Measurements from ENCODE around the gene ZBTB7A.

DNA sequence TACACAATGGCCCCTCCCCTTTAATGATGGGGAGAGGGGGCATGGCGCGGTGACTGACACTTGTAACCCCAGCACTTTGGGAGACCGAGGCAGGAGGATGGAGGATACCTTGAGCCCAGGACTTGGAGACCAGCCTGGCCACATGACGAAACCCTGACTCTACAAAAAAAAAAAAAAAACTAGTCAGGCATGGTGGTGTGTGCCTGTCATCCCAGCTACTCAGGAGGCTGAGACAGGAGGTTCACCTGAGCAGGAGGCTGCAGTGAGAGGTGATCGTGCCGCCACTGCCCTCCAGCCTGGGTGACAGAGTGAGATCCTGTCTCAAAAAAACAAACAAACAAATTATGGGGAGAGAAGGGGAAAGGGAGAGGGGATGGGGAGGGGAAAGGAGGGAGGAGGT, 13.8 kb upstream of the ZBTB7A start:
- TF ChIP-seq EP300 (IDR thresholded peaks at IDR 0.05; ENCODE audit: borderline replicate concordance) (no peak), TAF1 (IDR thresholded peaks at IDR 0.05; ENCODE audit: low read depth) (no peak), EGR1 (IDR thresholded peaks at IDR 0.05) (no peak), TEAD4 (IDR thresholded peaks at IDR 0.05) (no peak), ZBTB7A (IDR thresholded peaks at IDR 0.05; ENCODE audit: low read depth) (no peak)
- TF ChIP-seq, protein P1, sequence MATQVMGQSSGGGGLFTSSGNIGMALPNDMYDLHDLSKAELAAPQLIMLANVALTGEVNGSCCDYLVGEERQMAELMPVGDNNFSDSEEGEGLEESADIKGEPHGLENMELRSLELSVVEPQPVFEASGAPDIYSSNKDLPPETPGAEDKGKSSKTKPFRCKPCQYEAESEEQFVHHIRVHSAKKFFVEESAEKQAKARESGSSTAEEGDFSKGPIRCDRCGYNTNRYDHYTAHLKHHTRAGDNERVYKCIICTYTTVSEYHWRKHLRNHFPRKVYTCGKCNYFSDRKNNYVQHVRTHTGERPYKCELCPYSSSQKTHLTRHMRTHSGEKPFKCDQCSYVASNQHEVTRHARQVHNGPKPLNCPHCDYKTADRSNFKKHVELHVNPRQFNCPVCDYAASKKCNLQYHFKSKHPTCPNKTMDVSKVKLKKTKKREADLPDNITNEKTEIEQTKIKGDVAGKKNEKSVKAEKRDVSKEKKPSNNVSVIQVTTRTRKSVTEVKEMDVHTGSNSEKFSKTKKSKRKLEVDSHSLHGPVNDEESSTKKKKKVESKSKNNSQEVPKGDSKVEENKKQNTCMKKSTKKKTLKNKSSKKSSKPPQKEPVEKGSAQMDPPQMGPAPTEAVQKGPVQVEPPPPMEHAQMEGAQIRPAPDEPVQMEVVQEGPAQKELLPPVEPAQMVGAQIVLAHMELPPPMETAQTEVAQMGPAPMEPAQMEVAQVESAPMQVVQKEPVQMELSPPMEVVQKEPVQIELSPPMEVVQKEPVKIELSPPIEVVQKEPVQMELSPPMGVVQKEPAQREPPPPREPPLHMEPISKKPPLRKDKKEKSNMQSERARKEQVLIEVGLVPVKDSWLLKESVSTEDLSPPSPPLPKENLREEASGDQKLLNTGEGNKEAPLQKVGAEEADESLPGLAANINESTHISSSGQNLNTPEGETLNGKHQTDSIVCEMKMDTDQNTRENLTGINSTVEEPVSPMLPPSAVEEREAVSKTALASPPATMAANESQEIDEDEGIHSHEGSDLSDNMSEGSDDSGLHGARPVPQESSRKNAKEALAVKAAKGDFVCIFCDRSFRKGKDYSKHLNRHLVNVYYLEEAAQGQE (IDR thresholded peaks at IDR 0.05; ENCODE audit: low read depth) = no peak
